Activated CD8-positive, alpha-beta memory T cell treated with anti-CD3 and anti-CD28 coated beads for 48 hours (primary cell): ENCODE results near the gene MYO6.

Experiments
- DNase-seq, 3 experiments: peaks; one replicate each; pipeline ENCODE4 v3.0.0-alpha.2; 2020; ENCODE audit warnings: low read depth in 2 of 3, low spot score in 2 of 3

The MYO6 gene

DNA sequence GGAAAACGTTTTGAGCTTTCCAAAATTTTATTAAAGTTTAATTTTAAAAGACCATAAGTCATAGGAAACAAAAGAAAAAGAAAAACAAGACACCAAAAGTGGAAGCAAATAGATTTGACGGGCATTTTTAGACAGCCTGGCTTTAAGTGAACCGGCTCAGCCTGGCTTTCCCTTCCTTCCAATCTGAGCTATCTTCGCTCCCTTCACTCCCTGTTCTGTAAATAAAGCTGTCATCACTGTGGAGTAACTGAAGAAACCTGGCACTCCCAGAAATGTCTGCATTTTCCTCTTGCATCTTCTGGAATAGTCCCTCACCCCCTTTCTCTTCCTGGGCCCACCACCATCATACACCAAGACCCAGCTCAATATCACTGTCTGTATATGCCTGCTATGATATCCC lies 191.5 kb downstream of the MYO6 start:
- DNase-seq, result no peak

GRCh38 chr6:75941509-75941908 lies 192.5 kb downstream of the MYO6 start:
- no peak for DNase-seq

GRCh38 chr6:75943381-75943780 lies 194.3 kb downstream of the MYO6 start:
- DNase-seq, result no peak

GRCh38 chr6:75946146-75946831 lies 197.2 kb downstream of the MYO6 start:
- no peak for DNase-seq

GRCh38 chr6:75947935-75948334 lies 198.9 kb downstream of the MYO6 start:
- DNase-seq, result no peak

GRCh38 chr6:75952128-75952527 lies 203.1 kb downstream of the MYO6 start:
- DNase-seq, result no peak

GRCh38 chr6:75963569-75963968 lies 214.5 kb downstream of the MYO6 start:
- no peak for DNase-seq

DNA sequence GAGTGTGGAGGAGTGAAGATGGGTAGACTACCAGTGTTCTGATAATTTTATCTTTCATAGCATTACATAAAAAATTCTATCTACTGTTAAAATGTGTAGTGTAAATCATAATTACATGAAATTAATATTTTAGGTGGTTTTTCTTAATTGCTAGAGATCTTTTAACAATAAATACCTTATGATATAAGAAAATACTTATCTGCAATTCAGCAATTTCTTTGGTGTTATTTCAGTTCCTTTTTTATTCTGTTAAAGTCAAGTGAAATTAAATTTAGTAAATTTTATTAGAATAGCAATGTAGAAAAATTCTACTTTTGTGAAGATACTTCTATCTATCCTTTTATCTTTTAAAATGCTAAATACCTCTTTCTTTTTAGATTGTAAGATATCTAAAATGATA lies 219.1 kb downstream of the MYO6 start:
- no peak for DNase-seq
